Fibroblast of gingiva (primary cell): ENCODE results near the gene SPDYE16.
"Not testable (repeated sequence)": the region's sequence is repeated elsewhere in the genome, so short reads cannot be mapped to it uniquely, and the experiment has no call there.

Experiments used
- DNase-seq: peaks from one replicate; pipeline ENCODE4 v3.0.0-alpha.2; 2011; ENCODE audit warnings: low read depth

The SPDYE16 gene, protein sequence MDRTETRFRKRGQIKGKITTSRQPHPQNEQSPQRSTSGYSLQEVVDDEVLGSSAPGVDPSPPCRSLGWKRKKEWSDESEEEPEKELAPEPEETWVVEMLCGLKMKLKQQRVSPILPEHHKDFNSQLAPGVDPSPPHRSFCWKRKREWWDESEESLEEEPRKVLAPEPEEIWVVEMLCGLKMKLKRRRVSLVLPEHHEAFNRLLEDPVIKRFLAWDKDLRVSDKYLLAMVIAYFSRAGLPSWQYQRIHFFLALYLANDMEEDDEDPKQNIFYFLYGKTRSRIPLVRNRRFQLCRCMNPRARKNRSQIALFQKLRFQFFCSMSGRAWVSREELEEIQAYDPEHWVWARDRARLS

DNA sequence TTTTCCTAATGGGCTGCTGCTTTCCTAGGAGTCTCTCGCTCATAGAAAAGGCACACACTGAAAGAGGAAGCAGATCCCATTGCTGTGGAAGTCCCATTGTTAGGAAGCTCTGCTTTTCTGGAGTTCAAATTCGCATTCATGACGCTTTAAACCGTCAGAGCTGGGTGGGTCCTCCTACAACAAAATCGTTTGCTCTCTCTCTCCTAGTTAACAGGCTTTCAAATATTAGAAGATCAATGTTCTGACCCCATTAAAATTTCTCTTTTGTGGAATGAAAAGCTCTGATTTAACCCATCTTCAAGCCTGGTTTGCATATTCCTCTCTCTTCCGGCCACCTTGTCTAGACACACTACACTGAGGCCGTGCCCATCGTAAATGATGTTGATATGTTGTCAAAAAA, at the start of gene SPDYE16:
TSS of gene SPDYE16 (minus strand) at position 101 of the 400 bp plus-strand sequence. CDS start 1,838 bp downstream, outside the sequence.
- not testable (repeated sequence) for DNase-seq

GRCh38 chr7:76592694-76593093, 49.6 kb upstream of the SPDYE16 start:
- not testable (repeated sequence) for DNase-seq

- DNase-seq = not testable (repeated sequence)
These were observed 48.7 kb upstream of the SPDYE16 start for GRCh38 chr7:76591602-76592304.

- DNase-seq = not testable (repeated sequence)
These were observed 47.9 kb upstream of the SPDYE16 start for GRCh38 chr7:76591033-76591432.

- not testable (repeated sequence) for DNase-seq
These were observed 45.5 kb upstream of the SPDYE16 start for GRCh38 chr7:76588586-76588985.

DNA sequence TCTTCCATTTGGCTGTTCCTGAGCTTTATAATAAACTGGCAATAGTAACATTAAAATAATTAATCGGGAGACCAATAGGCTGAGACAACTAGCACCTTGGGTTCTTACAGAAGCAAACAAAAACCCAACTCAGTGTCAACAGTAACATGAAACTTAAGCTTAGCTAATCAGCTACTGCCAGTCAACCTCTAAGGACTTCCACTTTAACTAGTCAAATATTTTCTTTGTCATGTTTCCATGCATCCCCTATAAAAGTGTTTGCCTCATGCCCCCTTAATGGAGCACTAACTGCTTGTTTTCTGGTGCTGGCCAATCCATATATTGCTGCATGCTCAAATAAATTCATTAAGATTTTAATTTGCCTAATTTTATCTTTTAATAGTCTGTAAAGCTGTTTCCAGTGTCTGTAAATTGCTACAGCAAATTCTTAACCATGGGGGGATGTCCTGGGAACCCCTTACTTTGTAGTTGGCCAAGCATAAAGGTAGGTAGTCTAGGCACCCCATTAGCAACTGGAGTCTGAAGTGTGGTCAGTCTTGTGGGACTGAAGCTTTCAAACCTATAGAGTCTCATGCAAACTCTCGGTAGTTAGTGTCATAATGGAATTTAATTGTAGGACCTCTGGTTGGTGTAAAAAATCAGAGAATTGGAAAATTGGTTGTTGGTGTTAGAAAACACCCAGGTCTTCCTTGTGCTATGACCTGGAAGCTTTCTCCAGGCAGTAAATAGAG, 43.7 kb upstream of the SPDYE16 start:
- DNase-seq = not testable (repeated sequence)

DNA sequence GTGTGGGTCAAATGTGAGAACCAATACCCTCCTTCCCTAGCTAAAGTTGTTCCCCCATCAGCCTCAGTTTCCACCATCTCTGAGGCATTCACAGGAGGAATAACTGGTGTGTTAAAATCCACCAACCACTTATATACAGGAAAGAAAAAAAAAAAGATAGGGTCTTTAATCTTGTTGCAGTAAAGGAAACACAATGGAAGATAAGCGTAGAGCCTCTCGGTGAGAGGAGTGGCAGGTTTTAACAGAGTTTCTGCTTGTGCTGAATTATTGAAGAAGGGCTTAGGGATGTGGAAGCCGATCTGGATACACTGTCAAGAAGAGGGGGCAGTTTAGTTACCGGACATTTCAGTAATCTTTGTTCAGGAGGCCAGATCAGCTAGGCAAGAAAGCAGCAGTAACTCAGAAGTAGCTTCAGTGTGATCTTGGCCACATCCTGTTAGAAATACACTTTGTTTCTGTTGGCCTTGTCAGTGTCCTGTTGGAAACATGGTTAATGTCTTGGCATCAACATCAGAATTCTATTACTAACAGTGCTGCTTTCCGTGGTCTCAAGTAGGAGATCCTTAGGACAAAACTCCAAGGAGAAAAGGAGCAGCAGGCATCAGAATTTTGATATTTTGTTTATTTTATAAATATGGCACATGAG, 40.7 kb upstream of the SPDYE16 start:
- DNase-seq = peak; percentile 72

DNA sequence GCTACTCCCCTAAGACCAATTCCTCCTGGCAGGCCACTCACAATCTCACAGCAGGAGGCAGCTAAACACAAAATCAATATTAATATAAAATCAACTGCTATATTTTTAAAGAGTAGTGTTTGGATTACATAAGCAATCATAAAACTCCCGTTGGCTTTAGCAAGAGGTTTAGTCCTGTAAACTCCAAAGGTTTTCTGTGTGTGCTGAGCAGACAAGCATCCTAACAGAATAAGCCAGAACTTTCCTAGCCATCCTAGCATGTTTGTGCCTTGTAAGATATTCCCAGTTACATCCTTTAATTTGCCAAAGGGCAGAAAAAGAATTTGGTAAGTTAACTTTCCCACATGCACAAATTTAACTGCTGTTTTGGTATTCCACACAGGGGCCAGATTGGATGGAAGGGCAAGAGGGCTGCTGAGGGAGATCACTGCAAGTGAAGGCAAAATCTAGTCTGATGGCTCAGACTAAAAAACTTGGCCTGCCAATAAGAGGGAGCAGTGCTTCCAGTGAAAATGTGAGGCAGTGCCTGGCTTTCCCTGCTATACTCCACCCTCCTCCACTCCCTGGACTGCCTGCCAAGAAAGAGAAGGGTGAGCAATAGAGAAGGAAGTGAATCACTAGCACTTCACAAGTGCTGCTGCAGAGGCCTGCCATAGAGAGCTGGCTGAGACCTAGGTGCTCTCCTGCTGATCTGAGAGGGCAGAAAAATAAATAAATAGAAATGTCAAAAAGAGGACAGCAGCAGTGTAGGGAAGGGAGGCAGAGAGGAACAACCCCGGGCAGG, 39.9 kb upstream of the SPDYE16 start:
- DNase-seq = peak; percentile 81

- not testable (repeated sequence) for DNase-seq
These were observed 33.0 kb upstream of the SPDYE16 start for GRCh38 chr7:76575919-76576655.

GRCh38 chr7:76575431-76575830, 32.3 kb upstream of the SPDYE16 start:
- DNase-seq = not testable (repeated sequence)

DNA sequence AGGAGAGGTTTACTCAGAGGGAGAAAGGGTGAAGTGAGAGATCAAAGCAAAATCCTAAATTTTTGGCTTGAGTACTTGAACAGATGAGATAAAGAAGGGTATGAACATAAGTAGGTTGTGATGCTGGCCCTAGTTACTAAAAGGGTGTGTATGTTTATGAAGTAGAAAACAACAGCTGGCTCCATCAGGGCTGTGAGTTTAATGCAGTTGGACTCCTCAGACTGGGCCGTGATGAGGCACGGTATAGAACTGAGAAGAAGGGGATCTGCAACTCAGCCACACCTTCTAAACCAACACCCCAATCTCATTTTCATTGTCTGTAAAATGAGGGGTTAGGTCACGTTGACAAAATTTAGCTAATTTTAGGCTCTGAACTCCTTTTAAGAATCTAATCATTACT, 29.2 kb upstream of the SPDYE16 start:
- DNase-seq = not testable (repeated sequence)

- peak; percentile 53 for DNase-seq
These were observed 27.3 kb upstream of the SPDYE16 start for GRCh38 chr7:76570324-76570775.

- peak; percentile 48 for DNase-seq
These were observed 25.6 kb upstream of the SPDYE16 start for GRCh38 chr7:76568742-76569141.

DNA sequence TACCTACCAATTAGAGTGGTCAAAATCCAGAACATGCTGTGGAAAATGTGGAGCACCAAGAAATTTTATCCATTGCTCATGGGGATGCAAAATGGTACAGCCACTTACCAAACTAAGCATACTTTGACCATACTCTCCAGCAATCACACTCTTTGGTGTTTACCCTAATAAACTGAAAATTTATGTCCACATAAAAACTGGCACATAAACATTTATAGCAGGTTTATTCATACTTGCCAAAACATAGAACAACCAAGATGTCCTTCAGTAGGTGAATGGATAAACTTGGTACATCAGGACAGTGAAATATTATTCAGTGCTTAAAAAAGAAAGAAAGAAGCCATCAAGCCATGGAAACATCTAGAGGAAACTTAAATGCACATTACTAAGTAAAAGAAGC, 24.7 kb upstream of the SPDYE16 start:
- DNase-seq = not testable (repeated sequence)

DNA sequence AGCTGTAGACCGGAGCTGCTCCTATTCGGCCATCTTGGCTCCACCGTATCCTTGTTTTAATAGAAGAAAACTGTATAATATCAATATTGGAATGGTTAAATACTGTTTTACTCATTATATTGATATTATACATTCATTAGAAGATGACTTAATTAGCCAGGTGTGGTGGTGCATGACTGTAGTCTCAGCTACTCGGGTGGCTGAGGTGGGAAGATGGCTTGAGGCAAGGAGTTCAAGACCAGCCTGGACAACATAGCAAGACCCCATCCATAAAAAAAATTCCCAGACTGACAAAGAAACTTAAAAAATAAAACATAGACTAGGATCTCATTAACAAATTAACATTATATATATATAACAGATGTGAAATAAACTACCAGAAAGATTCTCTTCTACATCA, 24.2 kb upstream of the SPDYE16 start:
- DNase-seq = not testable (repeated sequence)

GRCh38 chr7:76565001-76565400, 21.9 kb upstream of the SPDYE16 start:
- DNase-seq = not testable (repeated sequence)

- not testable (repeated sequence) for DNase-seq
These were observed 18.2 kb upstream of the SPDYE16 start for GRCh38 chr7:76561342-76561741.

DNA sequence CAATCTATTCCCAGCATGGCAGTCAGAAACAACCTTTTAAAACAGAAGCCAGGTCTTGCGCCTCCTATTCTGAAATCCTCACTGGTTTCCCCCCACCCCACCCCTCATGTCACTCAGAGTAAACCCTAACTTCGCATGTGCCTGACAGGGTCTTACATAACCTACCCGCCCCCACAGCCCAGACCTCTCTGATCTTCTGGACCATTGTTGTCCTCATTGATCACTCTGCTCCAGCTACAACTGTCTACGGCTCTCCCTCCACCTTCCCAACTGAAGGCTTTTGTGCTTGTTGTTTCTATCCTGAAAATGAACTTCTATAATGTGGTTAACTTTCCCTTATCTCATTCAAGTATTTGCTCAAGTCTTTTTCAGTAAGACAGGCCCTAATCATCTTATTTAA, 17.1 kb upstream of the SPDYE16 start:
- not testable (repeated sequence) for DNase-seq

GRCh38 chr7:76559685-76560084, 16.6 kb upstream of the SPDYE16 start:
- not testable (repeated sequence) for DNase-seq

- DNase-seq = not testable (repeated sequence)
These were observed 8.9 kb upstream of the SPDYE16 start for GRCh38 chr7:76551992-76552391.
